ENCODE data around the gene COL7A1.

COL7A1 gene

GRCh38 chr3:48617559-48617958, 22.4 kb upstream of the COL7A1 start:
- no peak for DNase-seq

GRCh38 chr3:48614044-48614443, 18.9 kb upstream of the COL7A1 start:
- no peak for DNase-seq

GRCh38 chr3:48612309-48612708, 17.2 kb upstream of the COL7A1 start:
- DNase-seq, result no peak

GRCh38 chr3:48609088-48610005, 14.2 kb upstream of the COL7A1 start, which contains the start of gene UQCRC1:
Gene UQCRC1 (minus strand): TSS chr3:48609646. CDS start chr3:48609620, 26 bp downstream.
- DNase-seq, result peak; percentile 86 to 89

- no peak for DNase-seq
Measured at GRCh38 chr3:48607519-48607918, 12.4 kb upstream of the COL7A1 start.

GRCh38 chr3:48601622-48601994, 6.5 kb upstream of the COL7A1 start:
- no peak for DNase-seq

GRCh38 chr3:48600711-48601621, 5.8 kb upstream of the COL7A1 start:
- DNase-seq, result no peak

GRCh38 chr3:48599509-48600285, 4.6 kb upstream of the COL7A1 start:
- no peak for DNase-seq

GRCh38 chr3:48599077-48599501, 4.0 kb upstream of the COL7A1 start:
- DNase-seq, result no peak

- DNase-seq, result no peak
Measured at GRCh38 chr3:48598323-48599076, 3.4 kb upstream of the COL7A1 start.

GRCh38 chr3:48597408-48597800, 2.3 kb upstream of the COL7A1 start:
- no peak for DNase-seq

GRCh38 chr3:48596676-48597407, 1.7 kb upstream of the COL7A1 start:
- no peak for DNase-seq

GRCh38 chr3:48596157-48596556, 1.0 kb upstream of the COL7A1 start:
- no peak for DNase-seq

GRCh38 chr3:48595526-48596121, 495 bp upstream of the COL7A1 start:
- no peak for DNase-seq

GRCh38 chr3:48594417-48595049, 596 bp downstream of the COL7A1 start:
- DNase-seq, result no peak

GRCh38 chr3:48593337-48593736, 1.8 kb downstream of the COL7A1 start:
- no peak for DNase-seq

- no peak for DNase-seq
Measured at GRCh38 chr3:48592519-48593087, 2.5 kb downstream of the COL7A1 start.

- no peak for DNase-seq
Measured at GRCh38 chr3:48591886-48592518, 3.1 kb downstream of the COL7A1 start.

- no peak for DNase-seq
Measured at GRCh38 chr3:48591436-48591835, 3.7 kb downstream of the COL7A1 start.

All from NCI-H2081 (cell line).